NOMO-1 treated with DMSO at 0.1 percent for 48 hours (cell line): ENCODE data around the gene CACNA2D3.

Source experiments
- DNase-seq: peaks from one replicate; lab custom pipeline; 2025; ENCODE audit not compliant: unreplicated experiment; lab: John Stamatoyannopoulos, UW

The CACNA2D3 gene

DNA sequence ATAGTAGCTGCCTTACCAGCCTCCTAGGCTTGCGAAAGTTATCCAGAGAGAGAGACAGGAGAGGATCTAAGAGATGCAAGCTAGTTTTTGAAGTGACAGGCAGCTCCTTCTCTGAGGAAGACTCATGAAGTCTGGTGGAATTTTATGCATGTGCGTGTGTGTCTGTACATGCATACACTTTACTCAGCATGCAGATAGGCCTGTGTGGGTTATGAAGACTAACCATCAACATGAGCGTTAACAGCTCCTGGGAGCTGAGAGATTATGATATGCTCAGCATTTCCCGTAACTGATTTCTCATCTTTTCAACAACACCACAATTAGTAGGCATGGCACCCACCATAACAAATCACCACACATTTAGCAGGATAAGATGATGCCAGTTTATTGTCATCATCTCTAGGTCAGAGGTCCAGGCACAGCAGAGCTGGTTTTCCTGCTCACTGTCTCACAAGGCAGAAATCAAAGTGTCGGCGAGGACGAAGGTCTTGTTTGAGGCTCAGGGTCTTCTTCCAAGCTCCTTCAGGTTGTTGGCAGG, 239.5 kb downstream of the CACNA2D3 start:
- DNase-seq, result no peak

- no peak for DNase-seq
Observed at GRCh38 chr3:54366007-54366750, 243.8 kb downstream of the CACNA2D3 start.

- DNase-seq, result no peak
Observed at GRCh38 chr3:54366839-54367238, 244.5 kb downstream of the CACNA2D3 start.

DNA sequence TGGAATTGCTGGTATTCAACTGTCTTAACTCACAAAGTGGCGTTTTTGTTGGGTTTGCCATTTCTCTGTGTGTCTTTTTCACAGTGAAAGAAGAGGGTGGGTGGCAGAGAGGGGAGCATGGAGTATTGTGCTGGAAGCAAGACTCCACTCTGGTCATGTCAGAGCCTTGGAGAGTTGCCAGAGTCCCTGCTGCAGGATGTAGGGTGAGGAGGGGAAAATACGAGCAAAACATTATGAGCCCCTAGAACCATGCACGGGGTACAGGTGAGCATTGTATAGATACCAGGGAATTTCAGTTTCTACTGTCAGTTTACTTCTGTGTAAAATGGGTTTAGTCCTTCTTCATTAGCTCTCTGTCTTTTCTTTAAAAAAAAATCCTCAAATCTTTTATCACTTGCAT, 249.9 kb downstream of the CACNA2D3 start:
- no peak for DNase-seq

- no peak for DNase-seq
Observed at GRCh38 chr3:54374214-54374852, 252.0 kb downstream of the CACNA2D3 start.

- DNase-seq, result no peak
Observed at GRCh38 chr3:54376142-54376807, 253.9 kb downstream of the CACNA2D3 start.

GRCh38 chr3:54376939-54377578, 254.7 kb downstream of the CACNA2D3 start:
- DNase-seq, result no peak

DNA sequence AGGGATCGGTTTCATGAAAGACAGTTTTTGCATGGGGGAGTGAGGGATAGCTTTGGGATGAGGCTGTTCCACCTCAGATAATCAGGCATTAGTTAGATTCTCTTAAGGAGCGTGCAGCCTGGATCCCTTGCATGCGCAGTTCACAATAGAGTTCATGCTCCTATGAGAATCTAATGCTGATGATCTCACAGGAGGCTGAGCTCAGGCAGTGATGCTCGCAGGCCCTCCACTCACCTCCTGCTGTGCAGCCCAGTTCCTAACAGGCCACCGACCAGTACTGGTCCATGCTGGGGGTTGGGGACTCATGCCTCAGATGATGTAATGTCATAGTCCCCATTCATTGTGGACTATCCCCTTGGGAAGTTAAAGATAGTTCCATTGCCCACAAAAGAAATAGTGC, 255.8 kb downstream of the CACNA2D3 start:
- DNase-seq, result no peak

GRCh38 chr3:54384279-54384678, 261.9 kb downstream of the CACNA2D3 start:
- DNase-seq, result no peak

GRCh38 chr3:54390582-54390981, 268.2 kb downstream of the CACNA2D3 start:
- no peak for DNase-seq

GRCh38 chr3:54393150-54393549, 270.8 kb downstream of the CACNA2D3 start:
- no peak for DNase-seq

DNA sequence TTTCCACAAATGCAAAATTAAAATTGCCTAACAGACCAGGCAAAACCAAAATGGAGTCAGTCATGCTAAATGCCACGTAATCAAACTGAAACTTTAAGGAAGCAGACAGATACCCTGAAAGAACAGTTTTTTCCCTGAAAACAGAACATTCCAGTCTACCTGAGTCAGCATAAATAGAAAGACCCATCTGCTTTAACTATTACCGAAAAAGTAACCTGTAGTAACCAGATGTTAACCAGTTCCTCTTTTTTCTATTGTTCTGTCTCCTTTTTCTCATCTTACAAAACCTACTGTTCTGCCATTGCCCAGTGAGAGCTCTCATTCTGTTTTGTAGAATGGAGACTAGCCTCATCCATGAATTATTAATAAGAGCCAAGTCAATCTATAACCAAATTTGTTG, 286.0 kb downstream of the CACNA2D3 start:
- no peak for DNase-seq

GRCh38 chr3:54421943-54422342, 299.6 kb downstream of the CACNA2D3 start:
- DNase-seq, result no peak

GRCh38 chr3:54424292-54424691, 301.9 kb downstream of the CACNA2D3 start:
- no peak for DNase-seq

DNA sequence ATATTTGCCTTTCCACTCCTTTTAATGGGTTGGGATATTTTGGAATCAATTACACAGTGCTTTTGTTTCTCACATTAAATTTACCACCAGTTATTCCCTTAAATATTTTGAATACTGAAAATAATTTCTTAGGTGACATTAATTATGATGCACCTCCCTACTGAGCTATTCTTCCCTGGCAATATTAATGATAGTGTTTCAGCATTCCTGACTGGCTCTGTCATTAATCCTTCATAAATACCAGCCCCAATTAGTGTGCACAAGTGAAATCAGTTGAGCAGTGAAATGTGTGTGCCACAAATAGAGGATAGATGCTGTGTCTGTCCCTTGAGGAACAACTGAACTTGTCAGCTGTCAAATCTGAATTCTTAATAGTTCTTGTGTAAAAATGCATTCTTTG, 304.0 kb downstream of the CACNA2D3 start:
- no peak for DNase-seq

- no peak for DNase-seq
Observed at GRCh38 chr3:54427501-54427900, 305.1 kb downstream of the CACNA2D3 start.

DNA sequence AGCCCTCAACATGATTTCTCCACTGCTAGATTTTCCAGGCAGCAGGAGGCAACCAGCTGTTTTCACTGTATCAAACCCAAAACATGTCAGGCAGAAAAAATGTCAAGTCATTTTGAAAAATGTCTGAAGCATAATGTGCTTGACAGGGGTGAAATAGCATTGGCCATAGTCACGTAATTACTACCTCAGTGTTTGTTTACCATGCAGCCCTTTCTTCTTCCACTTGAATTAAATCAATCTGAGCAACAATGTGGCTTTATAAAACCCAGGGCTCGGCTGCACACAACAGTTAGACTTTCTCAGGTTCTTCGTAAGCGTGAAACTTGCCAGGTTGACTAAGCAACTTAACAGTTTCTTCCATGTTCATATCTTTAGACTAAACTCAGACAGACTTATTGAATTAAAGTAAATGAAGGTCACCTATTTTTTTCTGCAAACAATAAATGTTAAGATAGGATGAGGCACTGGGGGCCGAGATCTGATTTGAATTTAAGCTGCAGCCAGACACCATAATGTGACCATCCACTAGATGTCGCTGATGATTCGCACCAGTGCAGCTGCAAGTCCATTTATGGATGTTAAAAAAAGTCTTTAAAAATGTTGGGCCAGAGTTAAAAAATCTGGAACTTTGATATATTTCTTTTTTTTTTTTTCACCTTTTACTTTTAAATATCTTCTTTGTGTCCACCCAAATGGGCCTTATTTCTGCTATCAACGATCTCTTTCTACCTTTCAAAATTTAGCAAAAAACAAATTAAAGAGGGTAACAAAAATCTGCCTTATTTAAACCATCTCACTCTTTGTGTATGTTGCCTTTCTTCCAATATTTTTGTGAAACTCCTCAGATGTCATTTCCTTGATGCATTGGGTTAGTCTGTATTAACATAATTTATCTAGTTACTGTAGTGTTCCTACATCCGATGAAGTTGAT, 305.9 kb downstream of the CACNA2D3 start:
- peak; percentile 9 for DNase-seq

DNA sequence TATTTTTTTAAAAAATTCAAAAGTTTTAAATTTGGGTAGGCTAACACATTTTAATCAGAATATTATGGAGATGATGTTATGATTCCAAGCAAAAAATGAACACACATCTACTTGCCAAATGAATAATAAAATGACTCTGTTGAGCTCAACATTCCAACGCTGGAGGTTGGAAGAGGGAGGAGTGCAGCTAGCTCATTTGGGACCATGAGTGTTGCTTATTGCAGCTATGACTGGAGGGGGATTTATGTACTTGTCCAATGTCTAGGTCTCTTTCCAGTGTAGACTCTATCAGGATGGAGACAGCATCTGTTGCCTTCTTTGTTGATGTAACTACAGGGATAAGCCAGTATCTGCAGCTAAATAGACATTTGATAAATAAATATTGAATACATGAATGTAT, 310.6 kb downstream of the CACNA2D3 start:
- DNase-seq, result no peak

- DNase-seq, result no peak
Observed at GRCh38 chr3:54433846-54434245, 311.5 kb downstream of the CACNA2D3 start.

- DNase-seq, result no peak
Observed at GRCh38 chr3:54434756-54435155, 312.4 kb downstream of the CACNA2D3 start.
